ENCODE measurements around the gene BDH2. TPM values are rescaled to one million over a fixed set of nuclear protein-coding genes. Genes with fewer than 3 reads are reported as not detected.

The BDH2 gene
- total RNA-seq, 1 experiment from 2014 or later: 28.3 TPM

DNA sequence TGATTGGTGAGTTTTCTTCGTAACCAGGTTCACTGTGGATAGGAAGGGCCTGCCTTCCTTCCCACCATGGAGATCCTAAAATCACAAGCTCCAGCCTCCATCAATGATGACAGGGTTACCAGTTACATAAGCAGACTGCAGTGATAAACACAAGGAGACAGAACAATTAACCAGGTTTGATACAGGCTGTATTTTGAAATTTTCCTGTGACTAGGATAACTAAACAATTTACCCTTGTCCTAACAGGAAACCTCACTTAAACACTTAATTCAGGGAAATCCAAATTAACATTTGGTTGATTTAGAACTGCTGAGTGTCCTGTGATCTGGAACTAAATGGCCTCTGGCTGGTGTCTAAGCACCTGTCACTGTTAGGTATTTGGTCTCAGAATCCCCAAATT is 20.0 kb downstream of the BDH2 start:
- Histone ChIP-seq H3K27me3 (replicated peaks; ENCODE audit: insufficient read depth, low read depth, low read length, poor library complexity) (no peaks in the 10 kb centered on the region), H3K4me1 (ENCODE audit: insufficient read depth, low read length, poor library complexity, severe bottlenecking) (peaks cover 6% of the 10 kb centered on the region), H3K4me3 (ENCODE audit: low read depth, low read length, poor library complexity, severe bottlenecking) (no peak overlapping the region), H3K36me3 (ENCODE audit: insufficient read depth, low read length, poor library complexity, severe bottlenecking) (no peaks in the 10 kb centered on the region), H3K9me3 (ENCODE audit: low read depth, low read length, poor library complexity, severe bottlenecking) (no peaks in the 10 kb centered on the region), H3K27ac (ENCODE audit: low read depth, low read length, poor library complexity, severe bottlenecking) (no peak overlapping the region)
- CTCF ChIA-PET: no interaction called here
- DNase-seq (ENCODE audit: low spot score): no peak
- TF ChIP-seq EZH2 (IDR thresholded peaks at IDR 0.05; ENCODE audit: borderline replicate concordance, low read depth, low read length, poor library complexity, severe bottlenecking): no peak
- TF ChIP-seq, protein P1, sequence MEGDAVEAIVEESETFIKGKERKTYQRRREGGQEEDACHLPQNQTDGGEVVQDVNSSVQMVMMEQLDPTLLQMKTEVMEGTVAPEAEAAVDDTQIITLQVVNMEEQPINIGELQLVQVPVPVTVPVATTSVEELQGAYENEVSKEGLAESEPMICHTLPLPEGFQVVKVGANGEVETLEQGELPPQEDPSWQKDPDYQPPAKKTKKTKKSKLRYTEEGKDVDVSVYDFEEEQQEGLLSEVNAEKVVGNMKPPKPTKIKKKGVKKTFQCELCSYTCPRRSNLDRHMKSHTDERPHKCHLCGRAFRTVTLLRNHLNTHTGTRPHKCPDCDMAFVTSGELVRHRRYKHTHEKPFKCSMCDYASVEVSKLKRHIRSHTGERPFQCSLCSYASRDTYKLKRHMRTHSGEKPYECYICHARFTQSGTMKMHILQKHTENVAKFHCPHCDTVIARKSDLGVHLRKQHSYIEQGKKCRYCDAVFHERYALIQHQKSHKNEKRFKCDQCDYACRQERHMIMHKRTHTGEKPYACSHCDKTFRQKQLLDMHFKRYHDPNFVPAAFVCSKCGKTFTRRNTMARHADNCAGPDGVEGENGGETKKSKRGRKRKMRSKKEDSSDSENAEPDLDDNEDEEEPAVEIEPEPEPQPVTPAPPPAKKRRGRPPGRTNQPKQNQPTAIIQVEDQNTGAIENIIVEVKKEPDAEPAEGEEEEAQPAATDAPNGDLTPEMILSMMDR (conservative IDR thresholded peaks at IDR 0.05; ENCODE audit: low read depth, low read length): no peak
- intact Hi-C loops (cut with micrococcal nuclease; ENCODE audit: unreplicated experiment): no loop called here
- POLR2A ChIA-PET (ENCODE audit: low non-redundant PET): no interaction called here
- BruUV-seq (replicated peaks): no TSS peak

DNA sequence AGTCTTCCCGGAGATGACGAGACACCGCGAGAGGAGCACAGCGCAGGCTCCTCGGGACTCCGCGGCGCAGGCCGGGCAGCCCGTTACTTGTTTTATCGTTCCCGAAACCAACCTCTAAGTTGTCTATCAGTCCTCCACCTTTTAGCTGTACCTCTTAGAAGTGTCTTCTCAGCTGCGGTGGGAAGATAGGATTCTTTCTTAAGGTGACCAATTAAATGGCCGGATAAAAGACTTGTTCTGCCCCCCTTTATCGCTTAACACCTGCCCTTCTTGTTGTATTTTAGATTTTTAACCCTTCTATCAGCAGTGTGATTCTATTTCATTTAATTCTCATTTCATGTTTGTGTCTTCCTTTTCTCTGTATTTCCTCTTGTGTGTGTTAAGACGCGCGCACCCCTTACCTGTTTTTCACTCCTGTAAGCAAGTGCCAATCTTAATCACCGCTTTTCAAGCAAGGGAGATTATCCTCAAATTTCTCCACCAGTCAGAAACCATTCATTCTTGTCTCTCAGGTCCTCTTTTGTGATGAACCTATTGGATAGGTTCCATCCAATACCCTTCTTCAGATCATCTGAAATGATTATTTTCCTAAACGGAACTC is 22.8 kb downstream of the BDH2 start, which contains the start of gene SLC9B2:
Gene SLC9B2, minus strand, starts transcription at position 15 of the 601 bp plus-strand sequence. CDS start 9,211 bp downstream, outside the sequence.
- ChIA-PET POLR2A (ENCODE audit: low non-redundant PET) (no interaction called here), CTCF (no interaction called here)
- Histone ChIP-seq H3K27ac (ENCODE audit: low read depth, low read length, poor library complexity, severe bottlenecking) (peak within 1 kb of the TSS; percentile 92), H3K27me3 (replicated peaks; ENCODE audit: insufficient read depth, low read depth, low read length, poor library complexity) (no peaks in the 10 kb centered on the region), H3K4me3 (ENCODE audit: low read depth, low read length, poor library complexity, severe bottlenecking) (peak within 1 kb of the TSS; percentile 73), H3K4me1 (ENCODE audit: insufficient read depth, low read length, poor library complexity, severe bottlenecking) (peaks cover 6% of the 10 kb centered on the region), H3K9me3 (ENCODE audit: low read depth, low read length, poor library complexity, severe bottlenecking) (no peaks in the 10 kb centered on the region), H3K36me3 (ENCODE audit: insufficient read depth, low read length, poor library complexity, severe bottlenecking) (no peaks in the 10 kb centered on the region)
- no peak for DNase-seq (ENCODE audit: low spot score)
- TF ChIP-seq, protein P1 (conservative IDR thresholded peaks at IDR 0.05; ENCODE audit: low read depth, low read length): no peak
- no peak for TF ChIP-seq EZH2 (IDR thresholded peaks at IDR 0.05; ENCODE audit: borderline replicate concordance, low read depth, low read length, poor library complexity, severe bottlenecking)
- no TSS peak for BruUV-seq (replicated peaks)
- intact Hi-C loops (cut with micrococcal nuclease; ENCODE audit: unreplicated experiment): no loop called here

DNA sequence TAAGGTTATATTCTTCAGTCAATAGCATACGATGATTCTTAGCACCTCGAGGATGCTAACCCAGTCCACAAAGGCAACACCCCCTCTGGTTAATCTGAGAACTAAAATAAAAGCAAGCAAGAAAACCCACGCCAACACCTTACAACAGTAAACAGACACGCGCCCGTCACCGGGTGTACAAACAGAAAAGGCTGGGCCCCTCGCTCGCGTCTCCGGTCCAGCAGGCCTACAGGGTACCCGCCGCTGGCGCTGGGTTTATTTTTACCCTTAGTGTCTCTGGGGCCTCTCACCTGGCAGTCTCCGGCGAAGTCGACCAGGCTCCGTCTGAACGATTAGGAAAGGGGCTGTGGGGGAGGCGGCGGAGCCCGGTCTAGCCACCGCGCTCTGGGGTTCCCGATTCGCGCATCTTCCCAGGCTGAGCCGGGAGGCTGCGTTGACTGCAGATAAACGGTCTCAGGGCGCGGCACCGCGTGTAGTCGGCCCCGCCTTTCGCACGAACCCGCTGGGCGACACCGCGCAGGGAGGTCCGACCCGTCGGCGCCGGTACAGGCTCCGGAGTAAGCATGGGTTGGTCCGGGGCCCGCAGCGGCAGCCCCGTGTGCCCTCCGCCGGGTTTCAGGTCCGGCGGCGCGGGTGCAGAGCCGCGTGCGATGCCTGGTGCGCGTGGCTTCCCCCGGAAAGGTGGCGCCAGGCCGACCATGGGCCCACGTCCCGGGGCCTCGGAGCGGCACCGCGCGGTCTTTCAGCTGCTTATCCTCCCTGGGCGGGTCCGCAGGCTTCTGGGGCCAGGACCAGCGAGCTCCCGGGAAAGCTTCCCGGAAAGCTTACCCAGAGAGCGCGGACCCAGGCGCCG is 23.5 kb downstream of the BDH2 start:
- intact Hi-C loops (cut with micrococcal nuclease; ENCODE audit: unreplicated experiment): no loop called here
- BruUV-seq (replicated peaks): no TSS peak

More for the DNA sequence above, 23.5 kb downstream of the BDH2 start:
- TF ChIP-seq, protein P1 (conservative IDR thresholded peaks at IDR 0.05; ENCODE audit: low read depth, low read length): no peak
- no peak for TF ChIP-seq EZH2 (IDR thresholded peaks at IDR 0.05; ENCODE audit: borderline replicate concordance, low read depth, low read length, poor library complexity, severe bottlenecking)
- H3K4me1 ChIP-seq (ENCODE audit: insufficient read depth, low read length, poor library complexity, severe bottlenecking): peaks cover 6% of the 10 kb centered on the region
- peak overlapping the region; percentile 92 for H3K27ac ChIP-seq (ENCODE audit: low read depth, low read length, poor library complexity, severe bottlenecking)
- H3K9me3 ChIP-seq (ENCODE audit: low read depth, low read length, poor library complexity, severe bottlenecking): no peaks in the 10 kb centered on the region
- ChIA-PET POLR2A (ENCODE audit: low non-redundant PET) (no interaction called here), CTCF (no interaction called here)
- no peaks in the 10 kb centered on the region for H3K27me3 ChIP-seq (replicated peaks; ENCODE audit: insufficient read depth, low read depth, low read length, poor library complexity)
- no peaks in the 10 kb centered on the region for H3K36me3 ChIP-seq (ENCODE audit: insufficient read depth, low read length, poor library complexity, severe bottlenecking)
- DNase-seq (ENCODE audit: low spot score): peak; percentile 81
- peak overlapping the region; percentile 73 for H3K4me3 ChIP-seq (ENCODE audit: low read depth, low read length, poor library complexity, severe bottlenecking)

All from A673 (cell line).